ENCODE data around the gene MARCKS. TPM values are rescaled to one million over a fixed set of nuclear protein-coding genes. Genes with fewer than 3 reads are reported as not detected.

The MARCKS gene
- total and polyA plus RNA-seq, 2 of the 13 experiments (the other 11 are each of a cell fraction or from before 2014, with no cell fraction given), result 30.5 to 39.5 TPM

DNA sequence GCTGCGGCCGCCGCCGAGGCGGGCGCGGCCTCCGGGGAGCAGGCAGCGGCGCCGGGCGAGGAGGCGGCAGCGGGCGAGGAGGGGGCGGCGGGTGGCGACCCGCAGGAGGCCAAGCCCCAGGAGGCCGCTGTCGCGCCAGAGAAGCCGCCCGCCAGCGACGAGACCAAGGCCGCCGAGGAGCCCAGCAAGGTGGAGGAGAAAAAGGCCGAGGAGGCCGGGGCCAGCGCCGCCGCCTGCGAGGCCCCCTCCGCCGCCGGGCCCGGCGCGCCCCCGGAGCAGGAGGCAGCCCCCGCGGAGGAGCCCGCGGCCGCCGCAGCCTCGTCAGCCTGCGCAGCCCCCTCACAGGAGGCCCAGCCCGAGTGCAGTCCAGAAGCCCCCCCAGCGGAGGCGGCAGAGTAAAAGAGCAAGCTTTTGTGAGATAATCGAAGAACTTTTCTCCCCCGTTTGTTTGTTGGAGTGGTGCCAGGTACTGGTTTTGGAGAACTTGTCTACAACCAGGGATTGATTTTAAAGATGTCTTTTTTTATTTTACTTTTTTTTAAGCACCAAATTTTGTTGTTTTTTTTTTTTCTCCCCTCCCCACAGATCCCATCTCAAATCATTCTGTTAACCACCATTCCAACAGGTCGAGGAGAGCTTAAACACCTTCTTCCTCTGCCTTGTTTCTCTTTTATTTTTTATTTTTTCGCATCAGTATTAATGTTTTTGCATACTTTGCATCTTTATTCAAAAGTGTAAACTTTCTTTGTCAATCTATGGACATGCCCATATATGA is 3.2 kb downstream of the MARCKS start:
- intact Hi-C loops (cut with micrococcal nuclease; ENCODE audit: unreplicated experiment), result no loop called here
- Histone ChIP-seq H3K36me3 (replicated peaks in 1 of 2; ENCODE audit: control insufficient read depth in 1 of 2, insufficient read depth in 2 of 2, low read length in 2 of 2) (no peaks in the 10 kb centered on the region; a peak in 1 of 5 replicates), H3K27me3 (ENCODE audit: control insufficient read depth in 1 of 2, insufficient read depth in 2 of 2, low read length in 2 of 2) (peaks cover 0 to 3% of the 10 kb centered on the region in 2 experiments; a peak in 2 of 5 replicates), H3K79me2 (ENCODE audit: insufficient read depth, low read length) (peaks cover 50% of the 10 kb centered on the region), H3K4me1 (ENCODE audit: insufficient read depth, low read length) (peaks cover 30% of the 10 kb centered on the region), H4K20me1 (ENCODE audit: insufficient read depth, low read length) (peaks cover 29% of the 10 kb centered on the region), H3K9ac (ENCODE audit: insufficient read depth, low read depth, low read length) (peak overlapping the region; percentile 100), H3K4me3 (replicated peaks in 1 of 3; ENCODE audit: insufficient read depth in 1 of 3, low read depth in 2 of 3, low read length in 3 of 3) (peak overlapping the region; percentile 79 to 97 (median 88)), H2AFZ (ENCODE audit: low read length) (no peak overlapping the region), H3K27ac (ENCODE audit: extremely low read length, insufficient read depth, low read length) (peak overlapping the region; percentile 76), H3K9me3 (ENCODE audit: low read length) (no peaks in the 10 kb centered on the region), H3K4me2 (ENCODE audit: low read depth, low read length) (peak overlapping the region; percentile 98)
- peak; percentile 42 for DNase-seq (ENCODE audit: low spot score)
- no peak for ATAC-seq
- no peak for FAIRE-seq
- POLR2A ChIA-PET, result interaction anchor here (0.6 to 4.8 kb wide), 7 partner anchors 12 to 554 kb away, joined by 3 to 82 read pairs (median 8); no protein-coding TSS in a partner anchor
- WGBS (ENCODE audit: low lambda C conversion rate), result 12% methylated on average over 7 of the region's 56 CpGs
- in situ Hi-C loops (cut with HindIII; ENCODE audit: extremely low pct_ligation_motif_present, low pct_unique_long_range_greater_than_20kb), result no loop called here
- CTCF ChIA-PET (ENCODE audit: low intra/inter-chr PET ratio, low total read pairs), result no interaction called here
- BruUV-seq (replicated peaks), result no TSS peak
- TF ChIP-seq PATZ1 (CRISPR knock-in tag; IDR thresholded peaks at IDR 0.05), result peak; percentile 73
- TF ChIP-seq DMAP1 (CRISPR knock-in tag; IDR thresholded peaks at IDR 0.05), result no peak
- TF ChIP-seq TRAFD1 (CRISPR knock-in tag; IDR thresholded peaks at IDR 0.05; ENCODE audit: borderline replicate concordance), result no peak
- 0 out of 4 replicates have a peak, but pooled peaks of 1 of the 2 experiments have one; percentile 7 for TF ChIP-seq POLR2A (IDR thresholded peaks at IDR 0.05; ENCODE audit: insufficient read depth in 1 of 2, low read depth in 2 of 2, low read length in 2 of 2)
- TF ChIP-seq TCF7 (IDR thresholded peaks at IDR 0.05; ENCODE audit: low read depth), result 0 out of 2 replicates have a peak, but pooled peaks have one; percentile 19
- TF ChIP-seq, protein P1, sequence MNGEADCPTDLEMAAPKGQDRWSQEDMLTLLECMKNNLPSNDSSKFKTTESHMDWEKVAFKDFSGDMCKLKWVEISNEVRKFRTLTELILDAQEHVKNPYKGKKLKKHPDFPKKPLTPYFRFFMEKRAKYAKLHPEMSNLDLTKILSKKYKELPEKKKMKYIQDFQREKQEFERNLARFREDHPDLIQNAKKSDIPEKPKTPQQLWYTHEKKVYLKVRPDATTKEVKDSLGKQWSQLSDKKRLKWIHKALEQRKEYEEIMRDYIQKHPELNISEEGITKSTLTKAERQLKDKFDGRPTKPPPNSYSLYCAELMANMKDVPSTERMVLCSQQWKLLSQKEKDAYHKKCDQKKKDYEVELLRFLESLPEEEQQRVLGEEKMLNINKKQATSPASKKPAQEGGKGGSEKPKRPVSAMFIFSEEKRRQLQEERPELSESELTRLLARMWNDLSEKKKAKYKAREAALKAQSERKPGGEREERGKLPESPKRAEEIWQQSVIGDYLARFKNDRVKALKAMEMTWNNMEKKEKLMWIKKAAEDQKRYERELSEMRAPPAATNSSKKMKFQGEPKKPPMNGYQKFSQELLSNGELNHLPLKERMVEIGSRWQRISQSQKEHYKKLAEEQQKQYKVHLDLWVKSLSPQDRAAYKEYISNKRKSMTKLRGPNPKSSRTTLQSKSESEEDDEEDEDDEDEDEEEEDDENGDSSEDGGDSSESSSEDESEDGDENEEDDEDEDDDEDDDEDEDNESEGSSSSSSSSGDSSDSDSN (CRISPR knock-in tag; IDR thresholded peaks at IDR 0.05), result peak; percentile 18; the same call in 1 of the 2 replicates
- peak; percentile 78 for TF ChIP-seq BCL6 (CRISPR knock-in tag; IDR thresholded peaks at IDR 0.05)
- peak; percentile 77; the same call in 1 of the 2 replicates for TF ChIP-seq SIN3A (IDR thresholded peaks at IDR 0.05; ENCODE audit: borderline replicate concordance, low read depth, low read length)
- TF ChIP-seq AGO2 (optimal IDR thresholded peaks at IDR 0.05; ENCODE audit: low read depth, low read length), result peak; percentile 10
- TF ChIP-seq E2F1 (CRISPR knock-in tag; IDR thresholded peaks at IDR 0.05), result no peak
- no peak for TF ChIP-seq YEATS2 (CRISPR knock-in tag; IDR thresholded peaks at IDR 0.05; ENCODE audit: borderline replicate concordance)
- TF ChIP-seq RAD21 (CRISPR knock-in tag; IDR thresholded peaks at IDR 0.05), result 0 out of 2 replicates have a peak, but pooled peaks have one; percentile 15
- no peak for TF ChIP-seq MYPOP (CRISPR knock-in tag; IDR thresholded peaks at IDR 0.05)
